Neutrophil (primary cell): ENCODE data around the gene ANKS1A.
A peak's percentile ranks its signal among the peaks of the same experiment; 100 is the strongest.

ENCODE experiments used
- H3K27ac ChIP-seq: fragments of 200-600 bp; sonication (generic); 2 replicates; pipeline ENCODE4 v1.5.1; 2016; ENCODE audit warnings: mild to moderate bottlenecking, moderate library complexity
- H3K27me3 ChIP-seq: fragments of 200-600 bp; sonication (generic); 2 replicates; pipeline ENCODE4 v1.6.0; 2016; ENCODE audit warnings: mild to moderate bottlenecking
- H3K36me3 ChIP-seq: fragments of 200-600 bp; sonication (generic); 2 replicates; pipeline ENCODE4 v1.5.1; 2017
- H3K4me1 ChIP-seq, 2 experiments: fragments of 200-600 bp in 1 of 2; sonication (generic) in 1 of 2; 1 replicate in 1 of 2; 2 replicates in 1 of 2; pipeline versions ENCODE4 v1.5.1 to v1.6.1; 2013 to 2016; ENCODE audit warnings: low read depth in 1 of 2, low read length in 1 of 2, mild to moderate bottlenecking in 1 of 2, moderate library complexity in 1 of 2; ENCODE audit not compliant: control insufficient read depth in 1 of 2, insufficient read depth in 1 of 2
- H3K4me3 ChIP-seq, 2 experiments: fragments of 200-600 bp in 1 of 2; sonication (generic) in 1 of 2; 1 replicate in 1 of 2; 2 replicates in 1 of 2; pipeline ENCODE4 v1.5.1; 2013 to 2016; ENCODE audit warnings: low read depth in 1 of 2, low read length in 1 of 2, mild to moderate bottlenecking in 1 of 2, moderate library complexity in 1 of 2
- H3K9me3 ChIP-seq: fragments of 200-600 bp; sonication (generic); 2 replicates; pipeline ENCODE4 v1.5.1; 2016
- CTCF ChIP-seq: fragments of 200-600 bp; sonication (generic); IDR thresholded peaks from 2 replicates; pipeline ENCODE4 v1.5.1; 2016; ENCODE audit warnings: antibody characterized with exemption

The ANKS1A gene

GRCh38 chr6:34982424-34982852 lies 93.4 kb downstream of the ANKS1A start:
- H3K36me3 ChIP-seq: peaks cover 66% of the 10 kb centered on the region
- no peak overlapping the region for H3K4me3 ChIP-seq
- no peaks in the 10 kb centered on the region for H3K9me3 ChIP-seq
- no peak for TF ChIP-seq CTCF
- H3K27me3 ChIP-seq: no peaks in the 10 kb centered on the region
- H3K4me1 ChIP-seq: no peaks in the 10 kb centered on the region
- no peak overlapping the region for H3K27ac ChIP-seq

- Histone ChIP-seq H3K4me3 (no peak overlapping the region), H3K36me3 (peaks cover 85% of the 10 kb centered on the region), H3K27me3 (no peaks in the 10 kb centered on the region), H3K4me1 (no peaks in the 10 kb centered on the region), H3K9me3 (no peaks in the 10 kb centered on the region), H3K27ac (no peak overlapping the region)
- TF ChIP-seq CTCF: no peak
Measured at GRCh38 chr6:34984416-34984815, 95.4 kb downstream of the ANKS1A start.

- H3K27ac ChIP-seq: no peak overlapping the region
- no peak for TF ChIP-seq CTCF
Measured at GRCh38 chr6:34985236-34985635, 96.2 kb downstream of the ANKS1A start.

GRCh38 chr6:34986845-34987246 lies 97.8 kb downstream of the ANKS1A start:
- Histone ChIP-seq H3K27me3 (no peaks in the 10 kb centered on the region), H3K4me3 (no peak overlapping the region), H3K4me1 (no peaks in the 10 kb centered on the region), H3K36me3 (peaks cover 95% of the 10 kb centered on the region), H3K9me3 (no peaks in the 10 kb centered on the region), H3K27ac (no peak overlapping the region)
- TF ChIP-seq CTCF: peak; percentile 67

More at GRCh38 chr6:34985236-34985635, 96.2 kb downstream of the ANKS1A start:
- H3K27me3 ChIP-seq: no peaks in the 10 kb centered on the region
- no peaks in the 10 kb centered on the region for H3K4me1 ChIP-seq
- no peaks in the 10 kb centered on the region for H3K9me3 ChIP-seq
- peaks cover 89% of the 10 kb centered on the region for H3K36me3 ChIP-seq
- H3K4me3 ChIP-seq: no peak overlapping the region

- no peak for TF ChIP-seq CTCF
- H3K9me3 ChIP-seq: no peaks in the 10 kb centered on the region
- no peaks in the 10 kb centered on the region for H3K27me3 ChIP-seq
- peaks cover 95% of the 10 kb centered on the region for H3K36me3 ChIP-seq
- H3K4me3 ChIP-seq: no peak overlapping the region
- H3K27ac ChIP-seq: no peak overlapping the region
- H3K4me1 ChIP-seq: no peaks in the 10 kb centered on the region
Measured at GRCh38 chr6:34987506-34987905, 98.5 kb downstream of the ANKS1A start.

- H3K4me3 ChIP-seq: no peak overlapping the region
- peaks cover 94% of the 10 kb centered on the region for H3K36me3 ChIP-seq
- no peaks in the 10 kb centered on the region for H3K4me1 ChIP-seq
- no peak for TF ChIP-seq CTCF
- no peaks in the 10 kb centered on the region for H3K9me3 ChIP-seq
- no peak overlapping the region for H3K27ac ChIP-seq
- H3K27me3 ChIP-seq: no peaks in the 10 kb centered on the region
Measured at GRCh38 chr6:34990971-34991560, 102.0 kb downstream of the ANKS1A start.
